HEK293T (cell line): Measurements from ENCODE around the gene CABP5.

Experiments used
- CTCF ChIA-PET: fragments of 350-600 bp; formaldehyde crosslinking; extraction: SDS; loops from one replicate; lab custom pipeline; 2021; ENCODE audit warnings: antibody characterized with exemption, inconsistent platforms; lab: Yijun Ruan, JAX
- POLR2A ChIA-PET: fragments of 350-600 bp; formaldehyde crosslinking; extraction: SDS; loops from one replicate; lab custom pipeline; 2020; ENCODE audit warnings: antibody characterized with exemption, inconsistent platforms; lab: Yijun Ruan, JAX
- DNase-seq: peaks from one replicate; pipeline ENCODE4 v3.0.0; 2012; ENCODE audit warnings: mixed read lengths; ENCODE audit errors: extremely low spot score
- ARNT ChIP-seq: fragments of 450-650 bp; IDR thresholded peaks from 2 replicates; pipeline ENCODE4 v1.6.1; 2017; ENCODE audit warnings: mild to moderate bottlenecking
- BHLHE40 ChIP-seq: fragments of 450-650 bp; IDR thresholded peaks from 2 replicates; pipeline ENCODE4 v1.6.1; 2016; ENCODE audit warnings: mild to moderate bottlenecking, moderate library complexity, borderline replicate concordance
- CTBP1 ChIP-seq: fragments of 450-650 bp; IDR thresholded peaks from 2 replicates; pipeline ENCODE4 v1.6.1; 2016; ENCODE audit warnings: borderline replicate concordance
- ELF4 ChIP-seq: fragments of 450-650 bp; IDR thresholded peaks from 2 replicates; pipeline ENCODE4 v1.6.1; 2017; ENCODE audit warnings: antibody characterized with exemption
- FOXA1 ChIP-seq: fragments of 450-650 bp; IDR thresholded peaks from 2 replicates; pipeline ENCODE4 v1.6.1; 2016; ENCODE audit warnings: mild to moderate bottlenecking
- FOXK2 ChIP-seq: fragments of 450-650 bp; IDR thresholded peaks from 2 replicates; pipeline ENCODE4 v1.6.1; 2016; ENCODE audit warnings: mild to moderate bottlenecking
- FOXM1 ChIP-seq: fragments of 450-650 bp; IDR thresholded peaks from 2 replicates; pipeline ENCODE4 v1.6.1; 2017; ENCODE audit warnings: mild to moderate bottlenecking, borderline replicate concordance
- HDGF ChIP-seq: fragments of 450-650 bp; IDR thresholded peaks from 2 replicates; pipeline ENCODE4 v1.6.1; 2017; ENCODE audit warnings: antibody characterized with exemption, borderline replicate concordance
- L3MBTL2 ChIP-seq: fragments of 450-650 bp; conservative IDR thresholded peaks from 2 replicates; pipeline ENCODE4 v1.6.1; 2016; ENCODE audit warnings: mild to moderate bottlenecking
- LEF1 ChIP-seq: fragments of 450-650 bp; IDR thresholded peaks from 2 replicates; pipeline ENCODE4 v1.6.1; 2017; ENCODE audit warnings: mild to moderate bottlenecking, borderline replicate concordance
- NFRKB ChIP-seq: fragments of 450-650 bp; IDR thresholded peaks from 2 replicates; pipeline ENCODE4 v1.6.1; 2016; ENCODE audit warnings: mild to moderate bottlenecking, moderate library complexity
- SP1 ChIP-seq: fragments of 450-650 bp; IDR thresholded peaks from 2 replicates; pipeline ENCODE4 v1.6.1; 2017
- SUZ12 ChIP-seq: fragments of 450-650 bp; IDR thresholded peaks from 2 replicates; pipeline ENCODE4 v1.6.1; 2016; ENCODE audit warnings: mild to moderate bottlenecking
- TARDBP ChIP-seq: fragments of 450-650 bp; IDR thresholded peaks from 2 replicates; pipeline ENCODE4 v1.6.1; 2016
- ZNF384 ChIP-seq: fragments of 450-650 bp; IDR thresholded peaks from 2 replicates; pipeline ENCODE4 v1.6.1; 2016
- TF ChIP-seq, protein P1 (sequence below): fragments of 450-650 bp; IDR thresholded peaks from 2 replicates; pipeline ENCODE4 v1.6.1; 2016

The CABP5 gene

DNA sequence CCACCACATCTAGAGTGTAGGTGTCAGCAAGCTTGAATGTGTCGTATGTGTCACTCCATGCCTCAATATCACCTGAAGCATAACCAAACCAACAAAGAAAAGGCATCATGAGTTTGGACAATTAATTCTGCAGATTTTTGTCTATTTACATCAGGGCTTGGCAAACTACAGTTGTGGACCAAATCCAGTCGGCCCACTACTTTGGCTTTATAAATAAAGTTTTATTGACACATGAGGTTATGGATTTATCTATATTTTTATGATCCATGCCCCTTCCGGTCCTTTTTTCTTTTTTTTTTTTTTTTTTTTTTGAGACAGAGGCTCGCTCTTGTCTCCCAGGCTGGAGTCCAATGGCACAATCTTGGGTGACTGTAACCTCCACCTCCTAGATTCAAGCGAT is 9.2 kb upstream of the CABP5 start:
- ChIA-PET CTCF (no interaction called here), POLR2A (no interaction called here)
- DNase-seq = no peak
- TF ChIP-seq SUZ12 (no peak), ZNF384 (no peak), CTBP1 (no peak), NFRKB (no peak), ELF4 (no peak), FOXA1 (no peak)

DNA sequence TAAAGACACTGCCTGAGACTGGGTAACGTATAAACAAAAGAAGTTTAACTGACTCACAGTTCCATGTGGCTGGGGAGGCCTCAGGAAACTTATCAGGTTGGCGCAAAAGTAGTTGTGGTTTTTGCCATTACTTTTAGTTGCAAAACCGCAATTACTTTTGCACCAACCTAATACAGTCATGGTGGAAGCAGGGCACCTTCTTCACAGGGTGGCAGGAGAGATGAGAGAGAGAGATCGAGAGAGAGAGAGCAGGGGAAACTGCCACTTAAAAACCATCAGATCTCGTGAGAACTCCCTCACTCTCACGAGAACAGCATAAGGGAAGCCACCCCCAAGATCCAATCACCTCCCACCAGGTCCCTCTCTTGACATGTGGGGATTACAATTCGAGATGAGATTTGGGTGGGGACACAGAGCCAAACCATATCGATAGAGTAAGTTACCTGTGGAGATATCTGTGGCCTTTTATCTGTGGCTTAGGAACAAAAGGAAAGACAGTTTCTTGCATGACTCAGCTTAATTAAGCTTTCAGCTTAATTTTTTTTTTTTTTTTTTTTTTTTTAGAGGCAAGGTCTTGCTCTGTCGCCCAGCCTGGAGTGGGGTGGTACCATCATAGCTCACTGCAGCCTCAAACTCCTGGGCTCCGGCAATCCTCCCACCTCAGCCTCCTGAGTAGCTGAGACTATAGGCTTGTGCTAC is 7.6 kb upstream of the CABP5 start:
- ChIA-PET POLR2A (no interaction called here), CTCF (interaction anchor here (0.5 kb wide), 1 partner anchor 50 kb away, joined by 3 read pairs; no protein-coding TSS in a partner anchor)
- no peak for DNase-seq
- TF ChIP-seq LEF1 (no peak), ELF4 (peak; percentile 75)

DNA sequence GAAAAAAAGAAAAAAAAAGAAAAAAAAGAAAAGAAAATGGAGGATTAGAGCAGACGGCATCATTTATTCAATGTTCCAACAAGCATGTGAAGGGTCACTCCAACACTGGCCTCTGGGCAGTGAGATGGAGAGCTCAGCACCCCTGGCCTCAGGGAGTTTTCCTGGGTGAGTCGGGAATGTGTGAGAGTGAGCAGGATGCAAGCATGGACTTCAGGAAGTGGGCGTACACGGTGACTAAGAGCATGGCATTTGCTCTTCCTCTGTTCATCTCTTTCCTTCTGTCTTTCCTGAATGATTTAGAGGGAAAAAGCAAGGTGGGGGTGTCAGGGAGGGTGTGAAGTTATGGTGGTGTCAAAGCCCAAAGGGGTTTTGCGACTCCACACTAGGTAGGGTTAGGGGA is 682 bp upstream of the CABP5 start:
- POLR2A ChIA-PET = no interaction called here
- CTCF ChIA-PET = no interaction called here

DNA sequence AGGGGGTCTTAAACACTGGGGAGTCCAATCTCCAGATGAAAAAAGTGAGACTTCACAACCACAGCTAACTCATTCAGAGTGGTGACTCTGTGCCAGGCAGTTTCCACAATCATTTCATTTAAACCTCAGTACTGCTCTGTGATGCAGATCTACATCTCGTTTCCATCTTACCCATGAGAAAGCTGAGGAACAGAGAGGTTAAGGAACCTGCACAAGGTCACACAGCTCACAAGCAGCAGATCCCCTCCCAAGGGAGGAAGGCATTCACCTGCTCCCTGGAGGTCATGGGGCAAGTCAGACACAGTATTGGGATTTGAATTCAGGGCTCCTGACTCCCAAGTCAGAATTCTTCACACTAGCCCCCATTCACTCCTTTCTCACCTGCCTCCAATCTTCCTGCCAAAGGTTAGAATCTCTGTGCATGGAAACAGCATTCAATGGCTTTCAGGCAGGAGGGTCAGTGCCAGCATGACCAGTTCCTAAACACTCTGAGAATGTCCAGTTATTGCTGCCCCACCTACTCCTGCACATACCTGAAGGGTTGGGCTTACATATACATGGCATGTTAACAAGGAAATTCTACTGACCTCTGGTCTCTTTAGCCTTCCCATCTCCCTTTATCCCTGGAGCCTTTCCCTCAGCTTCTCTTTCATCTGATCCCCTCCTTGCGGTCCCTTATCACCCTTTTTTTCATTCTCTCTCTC is 1.9 kb downstream of the CABP5 start:
- CTCF ChIA-PET = no interaction called here
- POLR2A ChIA-PET = no interaction called here
- DNase-seq = no peak
- TF ChIP-seq HDGF (no peak), FOXK2 (no peak), ELF4 (no peak), BHLHE40 (no peak), CTBP1 (no peak), FOXM1 (no peak), FOXA1 (no peak), SUZ12 (no peak), TARDBP (no peak), SP1 (no peak), LEF1 (no peak), NFRKB (no peak), L3MBTL2 (no peak), ZNF384 (no peak), ARNT (no peak)
- TF ChIP-seq, protein P1, sequence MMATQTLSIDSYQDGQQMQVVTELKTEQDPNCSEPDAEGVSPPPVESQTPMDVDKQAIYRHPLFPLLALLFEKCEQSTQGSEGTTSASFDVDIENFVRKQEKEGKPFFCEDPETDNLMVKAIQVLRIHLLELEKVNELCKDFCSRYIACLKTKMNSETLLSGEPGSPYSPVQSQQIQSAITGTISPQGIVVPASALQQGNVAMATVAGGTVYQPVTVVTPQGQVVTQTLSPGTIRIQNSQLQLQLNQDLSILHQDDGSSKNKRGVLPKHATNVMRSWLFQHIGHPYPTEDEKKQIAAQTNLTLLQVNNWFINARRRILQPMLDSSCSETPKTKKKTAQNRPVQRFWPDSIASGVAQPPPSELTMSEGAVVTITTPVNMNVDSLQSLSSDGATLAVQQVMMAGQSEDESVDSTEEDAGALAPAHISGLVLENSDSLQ = no peak

More for the DNA sequence above, 682 bp upstream of the CABP5 start:
- no peak for TF ChIP-seq HDGF
- no peak for TF ChIP-seq LEF1
- no peak for TF ChIP-seq CTBP1
- no peak for TF ChIP-seq FOXK2
- TF ChIP-seq, protein P1 = no peak
- TF ChIP-seq ZNF384 = no peak
- TF ChIP-seq TARDBP = no peak
- no peak for TF ChIP-seq NFRKB
- TF ChIP-seq BHLHE40 = no peak
- no peak for TF ChIP-seq FOXM1
- TF ChIP-seq SP1 = no peak
- no peak for TF ChIP-seq L3MBTL2
- TF ChIP-seq ELF4 = no peak
- TF ChIP-seq FOXA1 = no peak
- TF ChIP-seq SUZ12 = no peak
- no peak for TF ChIP-seq ARNT
- DNase-seq = no peak

DNA sequence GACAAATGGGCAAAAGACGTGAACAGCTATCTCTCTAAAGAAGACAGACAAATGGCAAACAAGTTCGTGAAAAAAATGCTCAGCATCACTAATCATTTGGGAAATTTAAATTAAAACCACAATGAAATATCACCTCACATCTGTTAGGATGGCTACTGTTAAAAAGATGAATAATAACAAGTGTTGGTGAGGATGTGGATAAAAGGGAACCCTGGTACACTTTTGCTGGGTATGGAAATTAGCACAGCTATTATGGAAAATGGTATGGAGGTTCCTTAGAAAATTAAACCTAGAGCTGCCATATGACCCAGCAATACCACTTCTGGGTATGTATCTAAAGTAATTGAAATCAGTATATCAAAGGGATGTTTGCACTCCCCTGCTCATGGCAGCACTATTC is 7.1 kb downstream of the CABP5 start:
- DNase-seq = no peak
- POLR2A ChIA-PET = no interaction called here
- CTCF ChIA-PET = no interaction called here

DNA sequence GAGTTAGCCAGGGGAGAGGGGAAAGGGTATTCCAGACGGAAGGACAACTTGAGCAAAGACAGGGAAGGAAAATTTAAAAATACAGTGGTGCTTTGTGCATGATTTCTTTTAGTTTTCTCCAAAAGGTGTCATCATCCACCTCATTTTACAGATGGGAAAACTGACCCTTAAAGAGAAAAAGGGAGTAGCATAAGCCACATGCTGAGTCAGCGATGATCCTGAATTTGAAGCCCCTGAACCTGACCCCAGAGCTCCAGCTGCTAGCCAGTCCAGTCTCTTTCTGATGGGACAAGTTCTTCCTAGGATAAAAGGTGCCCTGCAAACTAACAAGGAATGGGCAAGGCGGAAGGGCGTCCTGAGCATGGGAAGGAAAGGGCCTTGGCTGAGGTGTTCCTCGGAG is 10.3 kb downstream of the CABP5 start:
- ChIA-PET CTCF (no interaction called here), POLR2A (no interaction called here)
- no peak for TF ChIP-seq L3MBTL2
- no peak for TF ChIP-seq FOXK2
- no peak for TF ChIP-seq SP1
- TF ChIP-seq BHLHE40 = no peak
- TF ChIP-seq, protein P1 = no peak
- no peak for TF ChIP-seq NFRKB
- TF ChIP-seq LEF1 = no peak
- TF ChIP-seq FOXA1 = no peak
- no peak for TF ChIP-seq SUZ12
- no peak for TF ChIP-seq CTBP1
- TF ChIP-seq ELF4 = no peak
- no peak for TF ChIP-seq HDGF
- no peak for TF ChIP-seq ZNF384
- TF ChIP-seq FOXM1 = no peak
- TF ChIP-seq TARDBP = no peak
- TF ChIP-seq ARNT = no peak
- DNase-seq = no peak

More for the DNA sequence above, 7.1 kb downstream of the CABP5 start:
- TF ChIP-seq NFRKB (no peak), SP1 (no peak), ARNT (no peak), BHLHE40 (no peak), SUZ12 (no peak), L3MBTL2 (no peak), CTBP1 (no peak), ELF4 (no peak), LEF1 (no peak), FOXA1 (no peak), FOXK2 (no peak), TARDBP (no peak), ZNF384 (no peak), FOXM1 (no peak), HDGF (no peak)
- TF ChIP-seq, protein P1 = no peak
